Nucleus accumbens (tissue), 56 donors: Measurements from ENCODE around the gene TM6SF1.
"Not testable (repeated sequence)": the region's sequence is repeated elsewhere in the genome, so short reads cannot be mapped to it uniquely, and the experiment has no call there.

ENCODE experiments used
- DNase-seq, 56 donors: peaks; one replicate each; lab custom pipeline; 2025; lab: John Stamatoyannopoulos, UW

The TM6SF1 gene

DNA sequence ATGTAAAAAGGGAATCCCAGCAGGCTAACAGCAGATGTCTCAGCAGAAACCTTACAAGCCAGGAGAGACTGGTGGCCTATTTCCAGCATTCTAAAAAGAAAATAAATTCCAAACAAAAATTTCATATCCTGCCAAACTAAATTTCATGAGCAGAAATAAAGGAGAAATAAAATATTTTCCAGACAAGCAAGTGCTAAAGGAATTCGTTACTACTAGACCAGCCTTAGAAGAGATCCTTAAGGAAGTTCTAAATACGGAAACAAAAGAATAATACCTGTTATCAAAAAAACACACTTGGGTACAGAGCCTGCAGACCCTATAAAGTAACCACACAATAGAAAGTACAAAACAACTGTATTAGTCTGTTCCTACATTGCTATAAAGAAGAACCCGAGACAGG is 58.8 kb downstream of the TM6SF1 start:
- no peak for DNase-seq

DNA sequence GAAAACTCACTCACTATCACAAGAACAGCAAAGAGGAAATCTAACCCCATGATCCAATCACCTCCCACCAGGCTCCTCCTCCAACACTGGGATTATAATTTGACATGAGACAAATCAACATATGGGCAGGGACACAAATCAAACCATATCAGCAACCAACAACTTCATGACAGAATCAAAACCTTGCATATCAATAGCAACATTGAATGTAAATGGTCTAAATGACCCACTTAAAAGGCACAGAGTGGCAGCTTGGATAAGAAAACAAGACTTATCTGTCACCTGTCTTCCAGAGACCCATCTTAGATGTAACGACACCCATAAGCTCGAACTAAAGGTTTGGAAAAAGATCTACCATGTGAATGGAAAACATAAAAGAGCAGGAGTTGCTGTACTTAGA is 59.4 kb downstream of the TM6SF1 start:
- no peak for DNase-seq

DNA sequence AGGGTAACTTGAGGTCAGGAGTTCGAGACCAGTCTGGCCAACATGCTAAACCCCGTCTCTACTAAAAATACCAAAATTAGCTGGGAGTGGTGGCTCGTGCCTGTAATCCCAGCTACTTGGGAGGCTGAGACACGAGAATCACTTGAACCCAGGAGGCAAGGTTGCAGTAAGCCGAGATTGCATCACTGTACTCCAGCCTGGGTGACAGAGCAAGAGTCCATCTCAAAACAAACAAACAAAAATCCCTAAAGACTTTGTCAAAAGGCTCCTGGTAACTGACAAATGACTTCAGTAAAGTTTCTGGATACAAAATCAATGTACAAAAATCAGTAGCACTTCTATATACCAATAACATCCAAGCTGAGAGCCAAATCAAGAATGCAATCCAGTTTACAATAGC is 62.1 kb downstream of the TM6SF1 start:
- not testable (repeated sequence) for DNase-seq

DNA sequence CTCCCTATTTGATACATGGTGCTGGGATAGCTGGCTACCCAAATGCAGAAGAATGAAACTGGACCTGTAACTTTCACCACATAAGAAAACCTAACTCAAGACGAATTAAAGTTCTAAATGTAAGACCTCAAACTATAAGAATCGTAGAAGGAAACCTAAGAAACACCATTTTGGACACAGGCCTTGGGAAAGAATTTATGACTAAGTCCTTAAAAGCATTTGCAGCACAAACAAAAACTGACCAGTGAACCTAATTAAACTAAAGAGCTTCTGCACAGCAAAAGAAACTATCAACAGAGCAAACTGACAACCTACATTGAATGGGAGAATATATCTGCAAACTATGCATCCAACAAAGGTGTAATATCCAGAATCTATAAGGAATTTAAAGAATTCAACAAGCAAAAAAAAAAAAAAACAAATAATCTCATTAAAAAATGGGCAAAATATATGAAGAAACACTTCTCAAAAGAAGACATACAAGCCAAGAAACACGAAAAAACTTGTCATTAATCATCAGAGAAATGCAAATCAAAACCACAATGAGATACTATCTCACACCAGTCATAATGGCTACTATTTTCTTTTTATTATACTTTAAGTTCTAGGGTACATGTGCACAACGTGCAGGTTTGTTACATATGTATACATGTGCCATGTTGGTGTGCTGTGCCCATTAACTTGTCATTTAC is 63.2 kb downstream of the TM6SF1 start:
- no peak for DNase-seq

DNA sequence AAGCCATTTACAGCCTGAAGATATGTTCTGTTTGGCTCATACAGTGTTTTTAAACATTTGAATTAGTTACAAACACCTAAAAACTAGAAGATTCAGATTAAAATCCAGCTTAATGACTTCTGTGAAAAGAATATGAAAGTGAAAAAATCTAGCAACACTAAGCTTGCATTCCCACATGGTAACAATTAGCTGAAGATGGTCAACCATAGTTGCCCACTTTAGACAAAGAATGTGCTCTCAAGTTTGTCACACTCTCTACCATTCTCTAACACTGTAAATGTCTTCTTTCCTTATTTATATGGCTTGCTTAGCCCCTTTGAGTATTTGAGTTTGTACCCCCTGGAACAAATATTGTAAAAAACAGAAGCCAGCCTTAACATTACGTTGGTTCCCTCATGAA is 67.4 kb downstream of the TM6SF1 start:
- no peak for DNase-seq

DNA sequence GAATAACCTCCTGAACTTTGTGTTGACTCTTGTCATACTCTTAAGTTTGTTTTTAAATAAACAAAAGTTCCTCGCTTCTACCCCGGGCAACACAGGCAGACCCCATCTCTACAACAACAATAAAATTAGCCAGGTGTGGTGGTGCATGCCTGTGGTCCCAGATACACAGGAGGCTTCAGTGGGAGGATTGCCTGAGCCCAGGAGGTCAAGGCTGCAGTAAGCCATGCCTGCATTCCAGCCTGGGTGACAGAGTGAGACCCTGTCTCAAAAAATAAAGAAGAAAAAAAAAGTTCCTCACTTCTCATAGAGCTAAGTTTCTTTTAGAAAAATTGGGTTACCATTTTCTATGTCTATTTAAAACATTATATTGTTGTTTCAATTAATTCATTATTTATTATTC is 70.9 kb downstream of the TM6SF1 start:
- no peak for DNase-seq

DNA sequence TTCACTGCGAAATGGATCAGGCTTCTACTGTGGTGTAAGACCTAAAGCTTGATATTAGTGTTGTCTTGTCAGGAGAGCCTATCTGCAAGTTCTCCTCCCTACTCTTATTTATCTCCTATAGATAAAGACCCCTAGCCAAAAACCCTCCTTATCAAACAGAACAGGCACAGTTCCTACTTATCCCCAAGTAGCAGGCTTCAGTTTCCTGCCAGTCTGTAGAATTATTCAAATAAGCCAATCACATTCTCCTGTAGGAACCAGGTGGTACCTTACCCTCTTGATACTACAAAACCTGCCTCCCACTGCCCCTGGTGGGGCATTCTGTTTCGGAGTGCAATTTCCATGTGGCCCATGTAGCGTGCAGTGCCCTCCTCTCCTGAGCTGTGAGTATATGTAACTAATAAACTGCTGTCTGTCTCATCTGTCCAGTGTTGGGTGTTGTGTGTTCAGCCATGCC is 71.5 kb downstream of the TM6SF1 start:
- DNase-seq: no peak

DNA sequence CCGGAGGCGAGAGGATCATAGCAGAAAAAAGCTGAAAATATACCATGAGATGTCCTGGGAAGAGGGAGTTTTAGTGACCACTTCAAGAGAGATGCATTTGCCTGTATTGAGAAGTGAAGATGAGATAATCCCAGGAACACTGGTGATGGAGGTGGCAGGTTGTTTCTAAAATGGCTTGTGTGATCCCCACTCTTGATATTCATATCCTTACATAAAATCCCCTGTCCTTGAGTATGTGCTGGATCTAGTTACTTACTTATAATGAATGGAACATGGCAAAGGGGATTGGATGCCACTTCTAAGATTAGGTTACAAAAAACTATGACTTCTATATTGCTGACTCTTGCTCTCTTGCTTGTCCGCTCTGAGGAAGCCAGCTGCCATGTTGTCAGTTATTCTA is 78.1 kb downstream of the TM6SF1 start:
- no peak for DNase-seq
